Right lobe of liver (tissue), 4 donors: ENCODE data around the gene ANKS1B.

ENCODE experiments used
- CTCF ChIP-seq, 4 donors: fragments of 200-600 bp in 3 of 4; fragments of 450-650 bp in 1 of 4; IDR thresholded peaks; one replicate each; pipeline versions ENCODE4 v1.5.1 to v1.8.0; 2016 to 2022; ENCODE audit warnings: antibody characterized with exemption in 4 of 4, mild to moderate bottlenecking in 2 of 4
- POLR2A ChIP-seq: fragments of 450-650 bp; IDR thresholded peaks from one replicate; pipeline ENCODE4 v1.6.1; 2017; ENCODE audit warnings: antibody characterized with exemption, mild to moderate bottlenecking
- donor health status: DM: no; HTN: no; CAD: no.
- donor health status: DM: no; HTN: no; CAD: no.
- donor health status: DM: no; HTN: yes; CAD: no.

GRCh38 chr12:99235381-99235780 lies 749.4 kb downstream of the ANKS1B start:
- TF ChIP-seq POLR2A (no peak), CTCF (IDR thresholded peaks at IDR 0.05) (no peak)
